A549 (cell line): ENCODE data around the gene S100A9. TPM values are rescaled to one million over a fixed set of nuclear protein-coding genes. Genes with fewer than 3 reads are reported as not detected.

Experiments
- ATAC-seq, 2 experiments: fragments of 200-7000 bp in 1 of 2; fragments of >200 bp in 1 of 2; cut with Nextera tagmentation in 1 of 2; cut with Tn5 transposase in 1 of 2; 3 replicates each; pipeline versions ENCODE4 v1.8.0 to v1.9.1; 2018 to 2020; ENCODE audit warnings: mild to moderate bottlenecking in 1 of 2, moderate library complexity in 1 of 2
- CTCF ChIA-PET: fragments of 300-600 bp; sonication (Branson Sonifier 250); formaldehyde crosslinking; extraction: SDS; loops from one replicate; lab custom pipeline; 2021; ENCODE audit warnings: antibody characterized with exemption, inconsistent platforms; lab: Yijun Ruan, JAX
- POLR2A ChIA-PET: fragments of 350-600 bp; formaldehyde crosslinking; extraction: SDS; loops from one replicate; lab custom pipeline; 2021; ENCODE audit warnings: antibody characterized with exemption, inconsistent platforms; lab: Yijun Ruan, JAX
- DNase-seq, 2 experiments: peaks; one replicate each; pipeline versions ENCODE4 v3.0.0 to v3.0.0-alpha.2; 2011 to 2016; ENCODE audit warnings: low read depth in 1 of 2, low spot score in 1 of 2
- FAIRE-seq: peaks from 2 replicates; lab custom pipeline; 2011; peaks lifted over from hg19 to GRCh38; lab: Jason Lieb, UNC
- H3K27ac ChIP-seq, 2 experiments: fragments of >200 bp; sonication (Bioruptor Twin); formaldehyde crosslinking; 3 replicates each; pipeline ENCODE4 v1.5.1; 2016 to 2017
- H3K4me1 ChIP-seq: fragments of >200 bp; sonication (Bioruptor Twin); formaldehyde crosslinking; 3 replicates; pipeline ENCODE4 v1.6.1; 2016
- H3K4me2 ChIP-seq: fragments of >200 bp; sonication (Bioruptor Twin); formaldehyde crosslinking; 3 replicates; pipeline ENCODE4 v1.6.1; 2016
- H3K4me3 ChIP-seq: fragments of >200 bp; sonication (Bioruptor Twin); formaldehyde crosslinking; 3 replicates; pipeline ENCODE4 v1.5.1; 2016
- H3K9me3 ChIP-seq: fragments of >200 bp; sonication (Bioruptor Twin); formaldehyde crosslinking; 3 replicates; pipeline ENCODE4 v1.6.1; 2016
- ATOH8 ChIP-seq: fragments of 250-450 bp; sonication (Bioruptor Pico); IDR thresholded peaks from 2 replicates; pipeline ENCODE4 v1.5.0; 2020; ENCODE audit warnings: low read depth, mild to moderate bottlenecking, moderate library complexity
- BCL3 ChIP-seq: fragments of >200 bp; sonication (Bioruptor Twin); formaldehyde crosslinking; IDR thresholded peaks from 3 replicates; pipeline ENCODE4 v1.6.1; 2016
- BHLHE40 ChIP-seq: IDR thresholded peaks from 2 replicates; pipeline ENCODE4 v1.6.1; 2012; ENCODE audit warnings: low read depth, low read length, inconsistent platforms
- CHD4 ChIP-seq: fragments of 200-600 bp; sonication (generic); IDR thresholded peaks from 2 replicates; pipeline ENCODE4 v1.6.1; 2016; ENCODE audit warnings: antibody characterized with exemption, mild to moderate bottlenecking, borderline replicate concordance
- ESRRA ChIP-seq: fragments of 150-350 bp; IDR thresholded peaks from 2 replicates; pipeline ENCODE4 v1.6.1; 2014; ENCODE audit warnings: mild to moderate bottlenecking, low read length, borderline replicate concordance
- FOSB ChIP-seq: fragments of 250-450 bp; sonication (Bioruptor Pico); IDR thresholded peaks from 2 replicates; pipeline ENCODE4 v1.5.0; 2020; ENCODE audit warnings: mild to moderate bottlenecking, moderate library complexity
- GATA3 ChIP-seq: IDR thresholded peaks from 2 replicates; pipeline ENCODE4 v1.6.1; 2012; ENCODE audit warnings: borderline replicate concordance
- HDAC2 ChIP-seq: fragments of 200-600 bp; sonication (generic); IDR thresholded peaks from 2 replicates; pipeline ENCODE4 v1.6.1; 2016
- HMGXB4 ChIP-seq: fragments of 250-450 bp; sonication (Bioruptor Pico); IDR thresholded peaks from 2 replicates; pipeline ENCODE4 v1.5.0; 2021; ENCODE audit warnings: mild to moderate bottlenecking, moderate library complexity, borderline replicate concordance
- HOXA7 ChIP-seq: fragments of 250-450 bp; sonication (Bioruptor Pico); IDR thresholded peaks from 2 replicates; pipeline ENCODE4 v1.5.0; 2020; ENCODE audit warnings: mild to moderate bottlenecking, moderate library complexity
- HOXB5 ChIP-seq: fragments of 250-450 bp; sonication (Bioruptor Pico); IDR thresholded peaks from 2 replicates; pipeline ENCODE4 v1.5.0; 2020; ENCODE audit warnings: mild to moderate bottlenecking, moderate library complexity
- JUN ChIP-seq, 2 experiments: fragments of >200 bp; sonication (Bioruptor Twin); formaldehyde crosslinking; IDR thresholded peaks; 2 replicates in 1 of 2; 3 replicates in 1 of 2; pipeline ENCODE4 v1.6.1; 2016 to 2017
- MAX ChIP-seq: IDR thresholded peaks from 2 replicates; pipeline ENCODE4 v1.6.1; 2012
- PBX3 ChIP-seq: IDR thresholded peaks from 2 replicates; pipeline ENCODE4 v1.6.1; 2012
- RARB ChIP-seq: fragments of 250-450 bp; sonication (Bioruptor Pico); IDR thresholded peaks from 2 replicates; pipeline ENCODE4 v1.8.0; 2021; ENCODE audit warnings: mild to moderate bottlenecking, moderate library complexity
- RFX5 ChIP-seq: fragments of 450-650 bp; IDR thresholded peaks from 2 replicates; pipeline ENCODE4 v1.7.1; 2014; ENCODE audit warnings: antibody characterized with exemption, mild to moderate bottlenecking, moderate library complexity
- SMC3 ChIP-seq: fragments of >200 bp; sonication (Bioruptor Twin); formaldehyde crosslinking; IDR thresholded peaks from 3 replicates; pipeline ENCODE4 v1.6.1; 2018; ENCODE audit warnings: inconsistent platforms
- SREBF2 ChIP-seq: fragments of 450-650 bp; IDR thresholded peaks from 2 replicates; pipeline ENCODE4 v1.6.1; 2014; ENCODE audit warnings: mild to moderate bottlenecking, moderate library complexity
- TP53 ChIP-seq: fragments of 250-450 bp; sonication (Bioruptor Pico); IDR thresholded peaks from 2 replicates; pipeline ENCODE4 v1.5.0; 2021; ENCODE audit warnings: mild to moderate bottlenecking, moderate library complexity
- ZNF302 ChIP-seq: fragments of 250-450 bp; sonication (Bioruptor Pico); IDR thresholded peaks from 2 replicates; pipeline ENCODE4 v1.9.0; 2021; ENCODE audit warnings: inconsistent platforms, mild to moderate bottlenecking, moderate library complexity
- WGBS: methylation state at CpG from one replicate; pipeline ENCODE4 v1.1.6; 2017; ENCODE audit errors: missing lambda C conversion rate; 5-methylcytosine and 5-hydroxymethylcytosine counted together
- polyA plus RNA-seq, 4 experiments: library from polyadenylated mRNA; depleted of rRNA in 3 of 4; stranded (reverse); fragments of >200 nt; fragmentation: RNase III in 1 of 4; extraction: RNeasy Plus Mini Kit Qiagen cat#74134 plus additional on column Dnase treatment in 1 of 4; gene quantifications; 2 replicates in 3 of 4; 3 replicates in 1 of 4; pipeline ENCODE4 v1.2.3, GENCODE V29; 2011 to 2017
- TF ChIP-seq, protein P1 (sequence below): fragments of >200 bp; sonication (Bioruptor Twin); formaldehyde crosslinking; IDR thresholded peaks from 3 replicates; pipeline ENCODE4 v1.5.1; 2016
- TF ChIP-seq, protein P2 (sequence below): fragments of 200-600 bp; sonication (generic); IDR thresholded peaks from 2 replicates; pipeline ENCODE4 v1.6.1; 2016; ENCODE audit warnings: antibody characterized with exemption, mild to moderate bottlenecking, moderate library complexity

Gene S100A9
- polyA plus RNA-seq, 2 of the 4 experiments (the other 2 are of a cell fraction): 0.90 to 3.1 TPM

GRCh38 chr1:153360190-153360589 lies 2.5 kb downstream of the S100A9 start:
- TF ChIP-seq, protein P1, sequence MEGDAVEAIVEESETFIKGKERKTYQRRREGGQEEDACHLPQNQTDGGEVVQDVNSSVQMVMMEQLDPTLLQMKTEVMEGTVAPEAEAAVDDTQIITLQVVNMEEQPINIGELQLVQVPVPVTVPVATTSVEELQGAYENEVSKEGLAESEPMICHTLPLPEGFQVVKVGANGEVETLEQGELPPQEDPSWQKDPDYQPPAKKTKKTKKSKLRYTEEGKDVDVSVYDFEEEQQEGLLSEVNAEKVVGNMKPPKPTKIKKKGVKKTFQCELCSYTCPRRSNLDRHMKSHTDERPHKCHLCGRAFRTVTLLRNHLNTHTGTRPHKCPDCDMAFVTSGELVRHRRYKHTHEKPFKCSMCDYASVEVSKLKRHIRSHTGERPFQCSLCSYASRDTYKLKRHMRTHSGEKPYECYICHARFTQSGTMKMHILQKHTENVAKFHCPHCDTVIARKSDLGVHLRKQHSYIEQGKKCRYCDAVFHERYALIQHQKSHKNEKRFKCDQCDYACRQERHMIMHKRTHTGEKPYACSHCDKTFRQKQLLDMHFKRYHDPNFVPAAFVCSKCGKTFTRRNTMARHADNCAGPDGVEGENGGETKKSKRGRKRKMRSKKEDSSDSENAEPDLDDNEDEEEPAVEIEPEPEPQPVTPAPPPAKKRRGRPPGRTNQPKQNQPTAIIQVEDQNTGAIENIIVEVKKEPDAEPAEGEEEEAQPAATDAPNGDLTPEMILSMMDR: no peak
- TF ChIP-seq RFX5 (no peak), ATOH8 (CRISPR knock-in tag) (no peak), SMC3 (no peak), HOXA7 (no peak), FOSB (CRISPR knock-in tag) (no peak), HOXB5 (CRISPR knock-in tag) (no peak), SREBF2 (no peak), BHLHE40 (no peak), ZNF302 (CRISPR knock-in tag) (no peak), HDAC2 (no peak), HMGXB4 (CRISPR knock-in tag) (no peak), ESRRA (no peak), MAX (no peak)
- H3K9me3 ChIP-seq: no peaks in the 10 kb centered on the region
- no peaks in the 10 kb centered on the region for H3K4me1 ChIP-seq
- no peak overlapping the region for H3K4me2 ChIP-seq
- POLR2A ChIA-PET: no interaction called here
- no peak overlapping the region for H3K27ac ChIP-seq
- CTCF ChIA-PET: interaction anchor here (0.5 to 13.2 kb wide), 2 partner anchors 135 to 1405 kb away, joined by 3 to 731 read pairs; no protein-coding TSS in a partner anchor
- no peak overlapping the region for H3K4me3 ChIP-seq
- 54% methylated on average over 2 of the region's 2 CpGs for WGBS
- DNase-seq: no peak
- no peak for ATAC-seq
- FAIRE-seq: no peak

- FAIRE-seq: no peak
- H3K4me2 ChIP-seq: no peak overlapping the region
- CTCF ChIA-PET: interaction anchor here (0.5 to 13.2 kb wide), 6 partner anchors 9 to 1404 kb away, joined by 3 to 731 read pairs (median 27); no protein-coding TSS in a partner anchor
- H3K27ac ChIP-seq: no peak overlapping the region
- DNase-seq: no peak
- H3K4me1 ChIP-seq: no peaks in the 10 kb centered on the region
- ATAC-seq: no peak; a peak in 1 of 6 replicates
- 17% methylated on average over 5 of the region's 11 CpGs for WGBS
- H3K9me3 ChIP-seq: no peaks in the 10 kb centered on the region
- no peak overlapping the region for H3K4me3 ChIP-seq
- POLR2A ChIA-PET: no interaction called here
- TF ChIP-seq RARB (CRISPR knock-in tag) (no peak), CHD4 (no peak), GATA3 (no peak), JUN (IDR thresholded peaks at IDR 0.05) (no peak), BCL3 (no peak), TP53 (no peak), PBX3 (no peak)
- TF ChIP-seq, protein P2, sequence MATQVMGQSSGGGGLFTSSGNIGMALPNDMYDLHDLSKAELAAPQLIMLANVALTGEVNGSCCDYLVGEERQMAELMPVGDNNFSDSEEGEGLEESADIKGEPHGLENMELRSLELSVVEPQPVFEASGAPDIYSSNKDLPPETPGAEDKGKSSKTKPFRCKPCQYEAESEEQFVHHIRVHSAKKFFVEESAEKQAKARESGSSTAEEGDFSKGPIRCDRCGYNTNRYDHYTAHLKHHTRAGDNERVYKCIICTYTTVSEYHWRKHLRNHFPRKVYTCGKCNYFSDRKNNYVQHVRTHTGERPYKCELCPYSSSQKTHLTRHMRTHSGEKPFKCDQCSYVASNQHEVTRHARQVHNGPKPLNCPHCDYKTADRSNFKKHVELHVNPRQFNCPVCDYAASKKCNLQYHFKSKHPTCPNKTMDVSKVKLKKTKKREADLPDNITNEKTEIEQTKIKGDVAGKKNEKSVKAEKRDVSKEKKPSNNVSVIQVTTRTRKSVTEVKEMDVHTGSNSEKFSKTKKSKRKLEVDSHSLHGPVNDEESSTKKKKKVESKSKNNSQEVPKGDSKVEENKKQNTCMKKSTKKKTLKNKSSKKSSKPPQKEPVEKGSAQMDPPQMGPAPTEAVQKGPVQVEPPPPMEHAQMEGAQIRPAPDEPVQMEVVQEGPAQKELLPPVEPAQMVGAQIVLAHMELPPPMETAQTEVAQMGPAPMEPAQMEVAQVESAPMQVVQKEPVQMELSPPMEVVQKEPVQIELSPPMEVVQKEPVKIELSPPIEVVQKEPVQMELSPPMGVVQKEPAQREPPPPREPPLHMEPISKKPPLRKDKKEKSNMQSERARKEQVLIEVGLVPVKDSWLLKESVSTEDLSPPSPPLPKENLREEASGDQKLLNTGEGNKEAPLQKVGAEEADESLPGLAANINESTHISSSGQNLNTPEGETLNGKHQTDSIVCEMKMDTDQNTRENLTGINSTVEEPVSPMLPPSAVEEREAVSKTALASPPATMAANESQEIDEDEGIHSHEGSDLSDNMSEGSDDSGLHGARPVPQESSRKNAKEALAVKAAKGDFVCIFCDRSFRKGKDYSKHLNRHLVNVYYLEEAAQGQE: no peak
- TF ChIP-seq, protein P1: no peak
Measured at GRCh38 chr1:153360592-153361479, 3.2 kb downstream of the S100A9 start.
